NCI-H1694 (cell line): ENCODE data around the gene KCNE1.
"Not testable (repeated sequence)": the region's sequence is repeated elsewhere in the genome, so short reads cannot be mapped to it uniquely, and the experiment has no call there.

Source experiments
- DNase-seq: peaks from one replicate; lab custom pipeline; 2025; lab: John Stamatoyannopoulos, UW

KCNE1 gene

DNA sequence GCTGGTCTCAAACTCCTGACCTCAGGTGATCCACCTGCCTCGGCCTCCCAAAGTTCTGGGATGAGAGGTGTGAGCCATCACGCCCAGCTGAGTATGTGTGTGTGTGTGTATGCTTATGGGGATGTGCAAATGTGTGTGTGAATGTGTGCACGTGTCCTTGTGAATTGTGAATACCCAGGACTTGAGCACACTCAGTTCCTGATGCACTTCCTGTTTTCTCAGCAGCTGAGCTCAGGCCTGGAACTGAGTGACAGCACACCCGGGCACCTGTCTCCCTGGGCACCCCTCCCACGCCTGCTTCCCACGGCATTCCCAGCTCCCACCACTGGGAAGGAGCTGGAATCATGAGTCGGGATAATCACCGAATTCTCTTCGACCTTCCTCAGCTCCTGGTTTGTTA is 104.7 kb downstream of the KCNE1 start:
- DNase-seq, result not testable (repeated sequence)

DNA sequence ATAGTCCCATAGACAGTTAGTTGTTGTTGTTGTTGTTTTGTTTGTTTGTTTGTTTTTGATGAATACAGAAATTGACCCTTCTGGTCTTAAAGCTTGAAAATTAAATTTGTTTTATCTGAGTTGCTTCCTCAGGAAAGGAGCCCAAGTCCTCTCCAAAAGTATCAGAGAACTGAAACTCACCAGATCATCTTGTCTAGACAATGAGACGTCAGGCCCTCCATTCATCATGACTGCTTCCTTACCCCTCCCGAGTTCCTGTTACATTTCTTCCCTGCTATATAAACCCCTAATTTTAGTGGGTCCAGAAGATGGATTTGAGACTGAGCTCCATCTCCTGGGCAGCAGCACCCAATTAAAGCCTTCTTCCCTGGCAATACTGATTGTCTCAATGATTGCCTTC is 105.3 kb downstream of the KCNE1 start:
- DNase-seq, result not testable (repeated sequence)

DNA sequence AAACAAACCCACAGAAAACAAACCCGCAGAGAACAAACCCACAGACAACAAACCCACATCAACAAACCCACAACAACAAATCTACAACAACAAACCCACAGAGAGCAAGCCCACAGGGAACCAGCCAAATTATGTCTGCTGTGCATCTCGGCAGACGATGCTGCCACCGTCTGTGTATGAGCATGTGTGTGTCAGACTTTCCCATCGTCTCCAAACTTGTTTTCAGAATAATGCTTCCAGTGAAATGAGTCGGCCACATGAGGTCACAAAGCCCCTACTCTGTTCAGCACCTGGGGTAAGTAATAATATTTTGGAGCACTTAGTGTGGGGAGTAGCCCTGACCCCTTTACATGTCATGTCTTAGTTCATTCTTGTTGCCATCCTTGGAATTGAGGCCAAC is 105.9 kb downstream of the KCNE1 start:
- not testable (repeated sequence) for DNase-seq

DNA sequence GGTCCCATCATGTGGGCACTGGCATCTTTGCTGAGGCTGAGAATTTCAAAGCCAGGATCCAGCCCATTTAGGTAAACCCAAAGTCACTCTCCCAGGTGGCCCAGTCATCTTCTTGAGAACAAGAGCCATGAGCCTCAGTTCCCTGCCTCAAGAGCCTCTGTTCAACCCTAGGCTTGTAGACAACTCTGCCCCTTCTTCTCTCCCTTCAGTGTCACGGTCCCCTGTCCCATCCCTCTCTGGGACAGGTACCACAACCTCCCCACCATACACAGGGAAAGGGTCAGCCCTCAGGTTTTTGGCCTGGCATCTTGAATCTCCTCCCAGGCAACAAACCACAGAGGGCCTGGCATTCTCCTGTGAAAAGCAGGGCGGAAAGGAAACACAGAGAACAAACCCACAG is 106.3 kb downstream of the KCNE1 start:
- not testable (repeated sequence) for DNase-seq

DNA sequence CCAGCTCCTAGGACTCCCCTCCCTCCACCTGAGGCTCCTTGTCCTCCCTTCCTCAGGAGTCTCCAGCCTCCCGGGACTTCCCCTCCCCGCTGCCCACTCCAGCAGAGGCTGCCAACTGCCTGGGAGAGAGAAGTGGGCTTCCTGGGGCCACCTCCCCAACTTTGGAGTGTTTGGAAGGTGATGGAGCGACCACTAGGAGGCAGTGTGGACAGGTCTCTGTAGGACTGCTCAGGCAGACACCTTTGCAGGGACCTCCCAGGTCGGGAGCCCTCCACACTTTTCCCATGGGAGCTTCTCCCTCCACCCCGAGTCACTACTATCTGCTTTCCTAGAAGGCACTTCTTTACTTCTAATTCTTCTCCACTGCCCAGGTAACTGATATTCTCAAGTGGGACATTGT is 107.3 kb downstream of the KCNE1 start:
- DNase-seq, result not testable (repeated sequence)

DNA sequence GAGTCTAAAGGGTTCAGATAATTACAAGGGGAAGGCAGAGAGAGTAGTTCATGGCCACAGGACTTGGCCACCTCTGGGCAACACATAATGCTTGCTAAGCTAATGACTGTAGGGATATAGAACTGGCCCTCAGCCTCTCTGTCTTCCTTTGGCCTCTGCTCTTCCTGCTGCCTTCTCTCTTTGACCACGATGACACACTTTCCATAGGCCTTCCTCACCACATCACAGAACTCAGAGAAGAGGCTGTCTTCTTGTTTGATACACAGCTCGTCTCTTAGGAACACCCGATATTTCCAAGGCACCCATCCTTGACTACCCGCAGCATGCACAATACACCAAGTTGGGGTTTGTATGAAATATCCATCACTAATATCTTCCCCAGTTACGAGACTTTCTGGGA is 111.5 kb downstream of the KCNE1 start:
- DNase-seq, result not testable (repeated sequence)
